GM18519 (cell line): ENCODE results near the gene GCKR.
"Not testable (repeated sequence)": the region's sequence is repeated elsewhere in the genome, so short reads cannot be mapped to it uniquely, and the experiment has no call there.

Experiments
- ATAC-seq: cut with Tn5 transposase; IDR thresholded peaks from one replicate; pipeline ENCODE4 v1.9.1; 2021; ENCODE audit warnings: mild to moderate bottlenecking, moderate library complexity; ENCODE audit not compliant: unreplicated experiment, low FRiP score

Gene GCKR

GRCh38 chr2:27507293-27507692, 10.7 kb downstream of the GCKR start:
- ATAC-seq, result no peak

- ATAC-seq, result no peak
These were observed 12.7 kb downstream of the GCKR start for GRCh38 chr2:27509326-27509725.

- no peak for ATAC-seq
These were observed 21.6 kb downstream of the GCKR start for GRCh38 chr2:27518113-27518781.

GRCh38 chr2:27518782-27519113, 22.1 kb downstream of the GCKR start:
- no peak for ATAC-seq

GRCh38 chr2:27520316-27520715, 23.7 kb downstream of the GCKR start:
- ATAC-seq, result no peak

- no peak for ATAC-seq
These were observed 25.8 kb downstream of the GCKR start for GRCh38 chr2:27522400-27522945.

- no peak for ATAC-seq
These were observed 30.5 kb downstream of the GCKR start for GRCh38 chr2:27527182-27527581.

- no peak for ATAC-seq
These were observed 35.3 kb downstream of the GCKR start for GRCh38 chr2:27531983-27532382.

GRCh38 chr2:27537287-27537686, 40.6 kb downstream of the GCKR start:
- no peak for ATAC-seq

GRCh38 chr2:27538839-27539450, 42.3 kb downstream of the GCKR start:
- ATAC-seq, result not testable (repeated sequence)

- ATAC-seq, result not testable (repeated sequence)
These were observed 43.0 kb downstream of the GCKR start for GRCh38 chr2:27539649-27540048.

GRCh38 chr2:27544143-27544821, 47.6 kb downstream of the GCKR start:
- no peak for ATAC-seq

- ATAC-seq, result no peak
These were observed 48.9 kb downstream of the GCKR start for GRCh38 chr2:27545348-27546141.

GRCh38 chr2:27549303-27549702, 52.7 kb downstream of the GCKR start:
- ATAC-seq, result no peak

- no peak for ATAC-seq
These were observed 54.9 kb downstream of the GCKR start for GRCh38 chr2:27551514-27551913.

GRCh38 chr2:27552941-27553340, 56.3 kb downstream of the GCKR start:
- ATAC-seq, result no peak

- not testable (repeated sequence) for ATAC-seq
These were observed 57.8 kb downstream of the GCKR start for GRCh38 chr2:27554451-27554850.

- no peak for ATAC-seq
These were observed 62.6 kb downstream of the GCKR start for GRCh38 chr2:27559228-27559627.

GRCh38 chr2:27561060-27561459, 64.4 kb downstream of the GCKR start:
- no peak for ATAC-seq

GRCh38 chr2:27566628-27567027, 70.0 kb downstream of the GCKR start:
- ATAC-seq, result no peak

- no peak for ATAC-seq
These were observed 72.8 kb downstream of the GCKR start for GRCh38 chr2:27569398-27569797.
